GM12872 (cell line): ENCODE data around the gene SIAE.

ENCODE experiments used
- TF ChIP-seq, protein P1 (sequence below): IDR thresholded peaks from 3 replicates; pipeline ENCODE4 v1.5.1; 2011; ENCODE audit warnings: low read depth, mild to moderate bottlenecking, low read length, moderate library complexity; ENCODE audit not compliant: insufficient read depth

SIAE gene

DNA sequence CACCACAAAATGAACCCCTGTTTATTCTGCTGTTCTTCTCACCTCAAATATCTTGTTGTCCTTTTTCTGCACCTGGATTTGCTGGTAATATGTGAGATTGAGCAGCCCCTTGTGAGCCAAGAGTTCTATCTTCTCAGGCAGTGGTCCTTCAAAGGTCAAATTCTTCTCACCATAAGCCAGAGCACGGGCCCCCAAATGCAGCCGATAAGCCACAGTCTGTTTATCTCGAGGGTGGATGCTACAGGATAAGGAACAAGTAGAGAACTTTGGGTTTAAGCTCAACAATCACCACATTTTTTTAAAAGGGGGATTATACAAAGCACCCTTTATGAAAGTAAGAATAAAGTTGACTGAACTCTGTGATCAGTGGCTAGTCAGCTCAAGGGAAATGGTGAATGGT is 35.0 kb downstream of the SIAE start:
- TF ChIP-seq, protein P1, sequence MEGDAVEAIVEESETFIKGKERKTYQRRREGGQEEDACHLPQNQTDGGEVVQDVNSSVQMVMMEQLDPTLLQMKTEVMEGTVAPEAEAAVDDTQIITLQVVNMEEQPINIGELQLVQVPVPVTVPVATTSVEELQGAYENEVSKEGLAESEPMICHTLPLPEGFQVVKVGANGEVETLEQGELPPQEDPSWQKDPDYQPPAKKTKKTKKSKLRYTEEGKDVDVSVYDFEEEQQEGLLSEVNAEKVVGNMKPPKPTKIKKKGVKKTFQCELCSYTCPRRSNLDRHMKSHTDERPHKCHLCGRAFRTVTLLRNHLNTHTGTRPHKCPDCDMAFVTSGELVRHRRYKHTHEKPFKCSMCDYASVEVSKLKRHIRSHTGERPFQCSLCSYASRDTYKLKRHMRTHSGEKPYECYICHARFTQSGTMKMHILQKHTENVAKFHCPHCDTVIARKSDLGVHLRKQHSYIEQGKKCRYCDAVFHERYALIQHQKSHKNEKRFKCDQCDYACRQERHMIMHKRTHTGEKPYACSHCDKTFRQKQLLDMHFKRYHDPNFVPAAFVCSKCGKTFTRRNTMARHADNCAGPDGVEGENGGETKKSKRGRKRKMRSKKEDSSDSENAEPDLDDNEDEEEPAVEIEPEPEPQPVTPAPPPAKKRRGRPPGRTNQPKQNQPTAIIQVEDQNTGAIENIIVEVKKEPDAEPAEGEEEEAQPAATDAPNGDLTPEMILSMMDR = no peak

DNA sequence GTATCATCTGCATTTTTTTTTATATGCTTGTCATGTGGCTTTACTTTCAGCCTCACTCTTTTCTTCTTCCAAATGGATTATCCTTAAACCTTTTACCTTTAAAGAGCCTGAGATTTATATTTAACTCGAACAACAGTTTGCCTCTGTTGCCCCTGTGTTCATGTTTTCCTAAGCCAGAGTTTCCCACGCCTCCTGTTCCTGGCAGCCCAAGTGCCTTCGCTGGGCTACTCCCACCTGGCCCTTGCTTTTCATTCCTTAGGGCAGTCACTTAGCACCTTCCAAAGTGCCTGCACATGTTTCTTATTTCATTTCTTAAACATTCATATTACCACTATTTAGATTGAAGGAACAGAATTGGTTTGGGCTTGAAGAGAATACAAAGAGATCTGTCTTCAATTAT is 37.6 kb downstream of the SIAE start:
- TF ChIP-seq, protein P1 = no peak

DNA sequence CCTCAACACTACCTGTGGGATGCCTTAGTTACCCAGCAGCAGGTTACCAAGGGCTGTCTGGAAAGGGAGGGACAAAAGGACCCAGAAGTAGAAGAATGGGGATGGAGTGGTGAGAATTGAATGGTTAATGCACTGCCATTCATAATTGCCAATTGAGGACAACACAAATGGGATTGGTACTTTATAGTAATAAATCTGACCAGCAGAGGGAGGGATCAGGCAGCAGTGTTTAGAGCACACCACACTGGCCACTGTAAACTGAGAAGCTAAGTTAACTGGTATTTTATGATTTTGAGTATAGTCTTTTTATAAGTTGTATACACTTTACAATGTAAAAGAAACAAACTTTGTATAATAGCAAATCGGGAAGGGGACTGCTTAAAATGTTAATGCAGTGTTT is 40.2 kb downstream of the SIAE start:
- TF ChIP-seq, protein P1 = no peak

DNA sequence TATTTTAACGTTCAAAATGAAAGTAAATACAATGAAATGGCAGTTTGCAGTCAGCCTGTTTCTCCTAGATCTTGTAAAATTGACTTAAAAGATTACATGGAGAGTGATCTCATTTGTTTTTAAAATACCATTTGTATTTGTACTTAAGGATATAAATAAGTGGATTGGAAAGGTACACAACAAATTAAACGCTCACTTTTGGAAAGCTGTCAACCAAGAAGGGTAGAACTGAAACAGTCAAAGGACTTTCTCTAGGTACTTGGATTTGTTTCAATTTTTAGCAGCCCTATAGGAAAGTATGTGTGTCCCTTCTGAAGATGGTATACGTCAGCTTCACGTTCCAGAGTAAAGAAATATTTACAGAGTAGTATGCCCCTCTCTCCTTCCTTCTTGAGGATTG is 43.6 kb downstream of the SIAE start:
- TF ChIP-seq, protein P1 = no peak

DNA sequence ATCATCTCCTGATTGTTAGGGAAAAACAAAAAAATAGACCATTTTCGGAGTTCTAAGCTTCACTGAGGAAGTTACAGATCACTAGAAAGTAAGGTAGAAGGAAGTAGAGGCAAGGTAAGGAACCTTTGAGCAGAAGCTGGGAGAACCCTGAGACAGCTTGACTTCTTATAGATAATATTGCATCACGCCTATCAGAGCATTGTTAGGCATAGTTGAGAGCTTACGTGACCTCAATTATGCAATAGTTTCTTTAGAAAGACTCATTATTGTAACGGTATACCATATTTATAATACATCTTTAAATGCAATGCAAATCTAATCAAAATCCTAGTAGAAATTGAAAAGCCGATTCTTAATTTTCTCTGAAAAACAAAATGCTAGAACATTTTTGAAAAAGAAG is 46.0 kb downstream of the SIAE start:
- TF ChIP-seq, protein P1 = no peak

DNA sequence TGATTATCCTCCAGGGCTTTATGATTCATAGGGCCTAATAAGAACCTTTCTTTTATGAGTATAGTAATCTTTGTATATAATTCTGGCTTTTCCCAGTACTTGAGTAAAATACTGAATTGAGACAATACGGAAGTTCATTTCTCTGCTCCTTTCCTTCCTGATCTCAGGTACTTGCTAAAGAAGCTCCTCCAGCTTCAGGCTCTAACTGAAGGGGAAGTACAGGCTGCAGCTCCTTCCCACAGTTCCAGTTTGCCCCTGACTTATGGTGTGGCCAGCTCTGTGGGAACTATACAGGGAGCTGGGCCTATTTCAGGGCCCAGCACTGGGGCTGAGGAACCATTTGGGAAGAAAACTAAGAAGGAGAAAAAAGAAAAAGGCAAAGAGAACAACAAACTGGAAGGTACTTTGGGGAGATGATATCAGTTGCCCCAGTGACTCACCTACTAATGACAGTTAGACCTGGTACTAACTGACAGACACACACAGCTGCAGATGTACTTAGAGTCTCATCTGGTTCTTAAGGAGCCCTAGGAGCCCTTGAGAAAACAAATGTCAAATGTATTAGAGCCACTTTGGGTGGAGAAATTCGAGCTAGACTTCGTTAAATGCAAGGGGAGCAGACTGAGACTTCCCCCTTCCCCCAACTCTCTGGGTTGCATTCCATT is 47.9 kb downstream of the SIAE start:
- TF ChIP-seq, protein P1 = no peak

DNA sequence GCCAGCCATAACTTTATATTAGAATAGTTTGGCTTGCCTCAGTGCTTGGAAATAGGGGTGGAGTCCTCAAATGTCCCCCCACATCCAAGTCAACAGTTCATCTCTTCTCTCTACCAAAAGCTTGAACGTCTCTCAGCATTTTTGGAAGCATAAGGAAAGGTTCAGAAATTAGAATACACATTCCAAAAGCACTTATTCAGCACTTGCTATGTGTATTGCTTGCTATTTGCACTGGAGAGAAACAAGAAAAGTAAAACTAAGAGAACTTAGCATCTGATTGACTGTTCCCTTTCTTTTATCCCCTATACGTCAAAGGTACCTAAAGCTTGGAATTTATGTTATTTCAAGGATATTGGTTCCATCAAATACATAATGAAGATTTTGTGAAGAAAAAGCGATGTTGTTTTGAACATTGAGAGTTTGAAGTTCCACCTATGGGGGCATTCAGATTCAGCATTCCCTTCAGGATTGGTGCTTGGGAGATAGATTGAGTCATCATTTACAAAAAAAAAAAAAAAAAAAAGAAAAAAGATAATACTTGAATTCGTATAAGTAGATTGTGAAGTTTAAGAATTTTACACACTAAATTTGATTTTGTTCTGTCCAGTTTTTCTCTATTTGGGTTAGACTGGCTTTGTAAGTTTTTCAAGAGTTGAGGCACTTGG is 49.5 kb downstream of the SIAE start:
- TF ChIP-seq, protein P1 = no peak
